Measurements from ENCODE around the gene UTP4. TPM values are rescaled to one million over a fixed set of nuclear protein-coding genes. Genes with fewer than 3 reads are reported as not detected.

Gene UTP4
- total RNA-seq, 1 experiment from 2014 or later, result 24.3 TPM

DNA sequence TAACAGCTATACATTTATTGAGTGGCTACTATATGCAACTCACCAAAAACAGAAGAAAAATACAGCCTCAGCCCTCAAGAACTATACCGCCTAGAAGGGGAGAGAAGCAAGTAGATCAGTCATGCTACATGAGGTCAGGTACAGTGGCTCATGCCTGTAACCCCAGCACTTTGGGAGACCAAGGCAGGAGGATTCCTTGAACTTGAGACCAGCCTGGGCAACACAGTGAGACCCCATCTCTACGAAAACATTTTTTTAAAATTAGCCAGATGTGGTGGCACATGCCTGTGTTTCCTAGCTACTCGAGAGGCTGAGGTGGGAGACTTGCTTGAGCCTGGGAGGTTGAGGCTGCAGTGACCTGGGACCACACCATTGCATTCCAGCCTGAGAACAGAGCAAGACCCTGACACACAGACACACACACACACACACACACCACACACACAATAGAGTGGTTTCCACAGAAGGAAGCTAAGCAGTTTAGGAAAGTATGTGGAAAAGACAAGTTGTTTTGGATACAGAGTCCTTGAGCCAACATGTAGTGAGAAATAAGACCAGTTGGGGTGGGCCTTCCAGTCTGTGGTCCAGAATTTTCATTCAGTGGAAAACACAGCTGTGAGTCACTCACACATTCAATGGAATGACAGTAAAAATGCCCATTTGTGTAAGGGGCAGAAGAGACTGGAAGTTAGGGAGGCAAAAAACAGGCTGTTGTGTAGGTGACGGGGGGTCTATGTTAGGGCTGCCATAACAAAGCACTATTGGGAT lies 43.8 kb downstream of the UTP4 start:
- DNase-seq (ENCODE audit: low read depth), result peak; percentile 11

DNA sequence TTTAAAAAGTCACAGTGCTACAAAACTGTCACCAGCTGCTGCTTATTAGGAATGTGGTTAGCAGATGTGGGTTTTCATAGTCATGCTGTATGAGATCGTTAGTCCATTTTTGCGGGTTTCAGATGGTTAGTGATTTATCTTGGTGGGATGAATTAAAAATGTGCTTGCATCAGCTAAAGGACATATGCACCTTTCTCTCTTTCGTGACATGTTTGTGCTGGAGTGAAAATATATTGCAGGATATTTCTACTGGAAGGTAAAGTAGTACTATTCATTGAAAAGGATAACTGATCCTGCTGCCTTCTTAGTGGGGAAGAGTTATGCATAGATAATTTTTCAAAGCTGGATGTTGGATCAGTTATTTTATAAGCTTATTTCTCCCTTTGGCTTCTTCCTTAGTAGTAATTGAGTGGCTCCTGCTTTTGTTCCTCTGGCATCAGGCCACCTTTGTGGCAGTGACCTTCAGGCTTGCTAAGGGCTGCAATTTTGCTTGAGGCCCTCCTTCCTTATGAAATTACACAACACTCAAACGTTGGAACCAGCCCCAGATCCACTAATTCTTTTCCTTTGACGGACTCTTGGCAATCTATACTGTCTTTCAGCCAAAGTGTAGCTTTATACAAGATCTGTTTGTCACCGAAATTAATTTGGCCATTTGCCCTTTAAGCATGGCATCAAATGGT lies 47.0 kb downstream of the UTP4 start:
- peak; percentile 38 for DNase-seq (ENCODE audit: low read depth)

- DNase-seq (ENCODE audit: low read depth), result no peak
Measured at GRCh38 chr16:69180011-69180338, 47.5 kb downstream of the UTP4 start.

- DNase-seq (ENCODE audit: low read depth), result no peak
Measured at GRCh38 chr16:69182730-69183416, 50.4 kb downstream of the UTP4 start.

GRCh38 chr16:69186642-69187445 lies 54.4 kb downstream of the UTP4 start, which contains the start of gene SNTB2:
Gene SNTB2 (plus strand): TSS chr16:69187164. CDS start chr16:69187167, 3 bp downstream.
- peak; percentile 89 for DNase-seq (ENCODE audit: low read depth)

- peak; percentile 46 for DNase-seq (ENCODE audit: low read depth)
Measured at GRCh38 chr16:69187446-69188235, 55.2 kb downstream of the UTP4 start.

DNA sequence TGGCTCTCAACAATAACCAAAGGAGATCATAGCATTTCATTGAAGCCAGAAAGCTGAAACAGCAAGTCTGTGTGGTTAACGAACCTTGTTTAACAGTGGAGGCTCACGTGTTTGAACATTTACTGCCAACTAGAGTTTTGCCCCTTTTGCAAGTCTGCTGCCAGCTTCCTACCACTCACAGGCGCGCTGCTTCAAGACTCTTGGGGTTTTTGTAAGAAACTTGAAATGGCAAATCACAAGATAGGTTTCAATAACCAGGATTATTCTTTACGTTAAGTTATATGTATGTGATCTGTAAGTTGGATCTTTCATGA lies 55.7 kb downstream of the UTP4 start:
- DNase-seq (ENCODE audit: low read depth), result peak; percentile 22

DNA sequence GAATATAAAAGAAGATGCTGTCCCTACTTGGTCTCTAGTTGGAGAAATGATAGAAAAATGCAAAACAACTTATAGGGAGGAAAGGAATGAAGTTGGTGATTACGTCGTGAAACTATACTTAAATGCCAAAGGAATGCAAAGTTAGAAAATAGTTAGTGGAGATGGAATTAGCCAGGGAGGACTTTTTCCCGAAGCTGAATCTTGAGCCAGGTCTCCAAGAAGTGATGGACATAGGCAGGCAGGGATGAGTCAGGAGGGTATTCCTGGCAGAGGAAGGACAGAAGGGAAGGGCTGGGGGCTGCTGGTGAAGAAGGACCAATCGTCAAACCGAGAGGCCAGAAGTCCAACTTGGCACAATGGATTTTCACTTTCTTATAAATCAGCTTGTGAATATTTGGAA lies 56.3 kb downstream of the UTP4 start:
- peak; percentile 18 for DNase-seq (ENCODE audit: low read depth)

DNA sequence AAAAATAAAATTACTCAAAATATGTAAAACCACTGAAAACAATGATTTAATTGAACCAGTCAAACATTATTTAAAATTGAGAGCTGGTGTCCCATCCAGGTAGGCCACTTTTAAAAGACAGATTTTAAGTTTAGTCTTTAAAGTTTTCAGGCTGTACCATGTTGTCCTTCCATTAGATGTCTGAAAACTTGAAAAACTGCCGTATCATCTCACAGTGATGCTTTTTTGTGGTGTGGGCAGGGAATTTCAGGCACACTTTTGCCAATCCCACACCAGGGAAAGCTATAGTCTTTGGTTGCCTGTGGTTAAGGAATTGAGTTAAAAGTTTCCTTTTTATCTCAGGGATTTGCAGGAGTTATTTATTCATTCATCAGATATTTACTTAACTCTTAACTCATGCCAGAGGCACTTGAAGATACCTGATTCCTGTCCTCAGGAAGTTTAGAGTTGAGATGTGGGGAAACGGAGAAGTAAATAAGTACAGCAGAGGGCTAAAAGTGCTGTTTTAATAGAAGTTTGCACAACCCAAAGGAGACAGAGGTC lies 57.7 kb downstream of the UTP4 start:
- no peak for DNase-seq (ENCODE audit: low read depth)

GRCh38 chr16:69190598-69190997 lies 58.1 kb downstream of the UTP4 start:
- no peak for DNase-seq (ENCODE audit: low read depth)

- DNase-seq (ENCODE audit: low read depth), result no peak
Measured at GRCh38 chr16:69191136-69191535, 58.7 kb downstream of the UTP4 start.

DNA sequence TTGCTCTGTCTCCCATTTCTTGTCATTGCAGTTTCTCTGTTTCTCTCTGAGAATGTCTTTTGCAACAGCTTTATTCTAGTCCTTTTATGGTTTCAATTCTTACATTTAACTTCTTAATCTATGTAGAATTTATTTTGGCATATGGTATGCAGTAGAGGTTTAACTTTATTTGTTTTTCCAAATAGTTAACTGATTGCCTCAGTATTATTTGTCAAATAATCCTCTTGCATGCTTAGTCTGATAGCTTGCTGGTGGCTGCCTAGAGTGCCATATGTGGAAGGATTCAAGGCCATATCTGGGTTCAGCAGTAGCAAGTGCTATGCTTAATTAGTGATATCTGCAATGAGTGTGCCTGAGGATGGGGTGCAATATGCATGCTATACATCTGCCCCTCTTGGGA lies 61.4 kb downstream of the UTP4 start:
- no peak for DNase-seq (ENCODE audit: low read depth)

GRCh38 chr16:69194488-69194887 lies 62.0 kb downstream of the UTP4 start:
- no peak for DNase-seq (ENCODE audit: low read depth)

DNA sequence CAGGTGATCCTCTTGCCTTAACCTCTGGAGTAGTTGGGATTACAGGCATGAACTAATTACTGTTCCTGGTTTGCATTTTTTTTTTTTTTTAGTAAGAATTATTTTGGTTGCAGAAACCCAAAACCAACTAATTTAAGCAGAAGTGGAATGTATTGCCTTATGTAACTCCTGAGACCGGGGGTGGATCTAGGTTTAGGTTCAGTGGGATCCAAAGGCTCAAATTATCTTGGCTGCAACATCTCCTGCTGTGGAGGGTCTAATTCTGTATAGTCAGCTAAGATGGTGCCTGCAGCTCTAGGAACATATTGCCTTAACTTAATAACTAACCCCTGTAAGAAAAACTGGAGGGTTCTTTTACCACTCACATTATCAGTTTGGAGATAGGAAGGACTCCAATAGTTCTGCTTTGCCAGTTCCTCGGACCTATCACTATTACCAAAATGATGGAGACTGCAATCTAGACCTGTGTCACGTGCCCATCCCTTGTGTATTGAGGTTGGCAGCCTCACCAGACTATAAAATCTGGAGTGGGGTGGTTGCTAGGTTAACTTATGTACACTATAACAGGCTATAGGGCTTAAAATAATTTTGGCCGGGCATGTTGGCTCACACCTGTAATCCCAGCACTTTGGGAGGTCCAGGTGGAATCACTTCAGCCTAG lies 63.0 kb downstream of the UTP4 start:
- no peak for DNase-seq (ENCODE audit: low read depth)

GRCh38 chr16:69197573-69197972 lies 65.1 kb downstream of the UTP4 start:
- no peak for DNase-seq (ENCODE audit: low read depth)

DNA sequence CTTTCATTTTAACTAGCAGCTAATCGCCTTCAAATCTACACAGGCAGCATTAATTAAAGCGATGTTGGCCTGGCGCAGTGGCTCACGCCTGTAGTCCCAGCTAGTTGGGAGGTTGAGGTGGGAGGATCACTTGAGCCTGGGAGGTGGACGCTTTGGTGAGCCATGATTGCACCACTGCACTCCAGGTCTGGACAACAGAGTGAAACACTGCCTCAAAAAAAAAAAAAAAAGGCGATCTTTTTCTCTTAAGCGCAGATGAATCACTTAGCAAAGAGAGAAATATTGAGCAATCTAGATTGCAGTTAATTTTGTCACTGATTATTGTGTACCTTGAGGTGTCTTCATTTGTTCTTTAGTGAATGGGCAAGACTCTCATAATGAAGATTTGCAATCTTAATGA lies 66.9 kb downstream of the UTP4 start:
- no peak for DNase-seq (ENCODE audit: low read depth)

DNA sequence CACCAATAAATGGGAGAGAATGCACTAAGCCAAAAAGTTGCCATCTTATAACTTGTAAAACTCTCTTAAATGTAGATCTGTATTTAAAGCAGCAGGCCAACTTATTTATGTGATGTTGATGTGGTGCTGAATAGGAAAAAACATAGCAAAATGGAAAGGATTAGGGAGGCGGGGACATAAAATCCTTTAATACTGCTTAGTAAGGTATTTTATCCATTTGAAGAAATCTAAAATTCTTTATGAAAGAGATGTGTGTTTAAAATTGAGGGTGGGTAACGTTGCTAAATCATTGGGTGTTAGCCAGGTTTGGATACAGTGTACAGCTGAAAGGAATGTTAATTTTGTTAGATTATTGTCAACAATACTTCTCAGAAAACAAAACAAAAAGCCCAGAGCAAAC lies 68.8 kb downstream of the UTP4 start:
- no peak for DNase-seq (ENCODE audit: low read depth)

DNA sequence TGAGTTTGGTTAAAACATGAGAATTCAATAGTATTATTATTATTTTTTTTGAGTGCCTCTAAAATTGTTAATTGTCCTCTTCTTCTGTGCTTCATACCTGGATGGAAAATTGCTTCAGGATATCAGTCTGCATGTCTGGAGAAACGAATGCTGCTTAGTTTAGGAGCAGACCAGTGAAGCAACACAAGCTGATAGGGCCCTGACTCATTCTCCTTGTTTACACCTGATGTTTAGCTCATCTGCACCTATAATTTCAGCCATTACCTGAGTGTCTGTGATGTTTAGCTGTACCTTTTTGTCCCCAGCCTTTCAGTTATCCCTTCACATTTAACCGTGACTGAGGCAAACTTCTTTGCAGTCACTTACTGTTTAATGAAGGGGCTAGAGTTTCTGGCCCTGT lies 69.3 kb downstream of the UTP4 start:
- DNase-seq (ENCODE audit: low read depth), result no peak

GRCh38 chr16:69204172-69204571 lies 71.7 kb downstream of the UTP4 start:
- no peak for DNase-seq (ENCODE audit: low read depth)

DNA sequence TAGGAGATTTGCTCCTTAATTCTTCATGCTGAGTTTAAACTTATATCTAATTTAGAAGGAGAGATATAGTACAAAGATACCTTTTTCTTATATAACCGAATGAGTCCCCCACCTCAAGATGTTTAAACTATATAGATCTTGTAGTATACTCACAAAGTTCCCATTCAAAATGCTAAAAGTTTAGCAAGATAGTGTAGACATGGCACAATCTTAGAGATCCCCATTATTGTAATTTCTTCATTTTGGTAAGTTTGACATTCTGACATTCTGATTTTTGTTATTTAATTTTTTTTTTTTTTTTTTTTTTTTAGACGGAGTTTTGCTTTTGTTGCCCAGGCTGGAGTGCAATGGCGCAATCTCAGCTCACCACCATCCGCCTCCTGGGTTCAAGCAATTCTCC lies 77.3 kb downstream of the UTP4 start:
- DNase-seq (ENCODE audit: low read depth), result no peak

- DNase-seq (ENCODE audit: low read depth), result peak; percentile 47
Measured at GRCh38 chr16:69217433-69217832, 85.0 kb downstream of the UTP4 start.
